Spleen (tissue), 11 donors: ENCODE measurements around the gene MMP13. TPM values are rescaled to one million over a fixed set of nuclear protein-coding genes. Genes with fewer than 3 reads are reported as not detected.

Experiments
- DNase-seq: peaks from one replicate; pipeline ENCODE4 v3.0.0-alpha.2; 2020
- H3K27ac ChIP-seq, 8 donors: fragments of 200-600 bp; sonication (generic) in 7 of 8; 1 replicate in 4 of 8; 2 replicates in 4 of 8; pipeline versions ENCODE4 v1.5.0 to v1.8.0; 2016 to 2021; ENCODE audit warnings: inconsistent platforms in 4 of 8, mild to moderate bottlenecking in 4 of 8, moderate library complexity in 1 of 8
- H3K27me3 ChIP-seq, 7 donors: fragments of 200-600 bp; sonication (generic) in 6 of 7; replicated peaks in 1 of 7; 1 replicate in 4 of 7; 2 replicates in 3 of 7; pipeline versions ENCODE4 v1.5.0 to v1.8.0; 2016 to 2021; ENCODE audit warnings: inconsistent platforms in 3 of 7, mild to moderate bottlenecking in 1 of 7
- H3K36me3 ChIP-seq, 6 donors: fragments of 200-600 bp; sonication (generic) in 5 of 6; 1 replicate in 4 of 6; 2 replicates in 2 of 6; pipeline versions ENCODE4 v1.5.0 to v1.8.0; 2016 to 2021; ENCODE audit warnings: inconsistent platforms in 2 of 6
- H3K4me1 ChIP-seq, 6 donors: fragments of 200-600 bp; sonication (generic) in 5 of 6; 1 replicate in 3 of 6; 2 replicates in 3 of 6; pipeline versions ENCODE4 v1.5.0 to v1.8.0; 2016 to 2021; ENCODE audit warnings: inconsistent platforms in 3 of 6
- H3K4me3 ChIP-seq, 8 donors: fragments of 200-600 bp; sonication (generic) in 7 of 8; 1 replicate in 4 of 8; 2 replicates in 4 of 8; pipeline versions ENCODE4 v1.5.0 to v1.8.0; 2016 to 2021; ENCODE audit warnings: inconsistent platforms in 4 of 8, mild to moderate bottlenecking in 4 of 8, moderate library complexity in 2 of 8
- H3K9me3 ChIP-seq, 8 donors: fragments of 200-600 bp; sonication (generic) in 7 of 8; 1 replicate in 4 of 8; 2 replicates in 4 of 8; pipeline versions ENCODE4 v1.5.0 to v1.8.0; 2016 to 2021; ENCODE audit warnings: inconsistent platforms in 4 of 8
- CTCF ChIP-seq, 11 experiments: fragments of 200-600 bp in 7 of 11; fragments of 450-650 bp in 4 of 11; sonication (generic) in 4 of 11; IDR thresholded peaks in 8 of 11; conservative IDR thresholded peaks in 3 of 11; 1 replicate in 7 of 11; 2 replicates in 4 of 11; pipeline versions ENCODE4 v1.4.0 to v1.8.0; 2016 to 2021; ENCODE audit warnings: antibody characterized with exemption in 11 of 11, inconsistent platforms in 4 of 11, mild to moderate bottlenecking in 1 of 11
- POLR2A ChIP-seq, 3 donors: fragments of 450-650 bp; IDR thresholded peaks; one replicate each; pipeline ENCODE4 v1.5.1; 2017; ENCODE audit warnings: antibody characterized with exemption in 3 of 3, mild to moderate bottlenecking in 1 of 3
- POLR2AphosphoS5 ChIP-seq, 3 donors: sonication (generic); formaldehyde crosslinking; IDR thresholded peaks; one replicate each; pipeline ENCODE4 v1.5.1; 2017; ENCODE audit warnings: antibody characterized with exemption in 3 of 3
- WGBS, 5 donors: extraction: QIAGEN DNeasy Blood & Tissue Kit in 3 of 5; methylation state at CpG; one replicate each; pipeline versions ENCODE4 v1.1.5 to v1.1.7; 2013 to 2018; 5-methylcytosine and 5-hydroxymethylcytosine counted together
- intact Hi-C: fragments of 100-400 bp; cut with DNase I; formaldehyde crosslinking; loops from one replicate; pipeline ENCODE4 v1.15.0; 2023; ENCODE audit warnings: low total_unique reads
- polyA plus RNA-seq, 3 donors: library from polyadenylated mRNA; stranded (reverse); fragments of 200-250 nt; gene quantifications; one replicate each; pipeline ENCODE4 v1.2.1, GENCODE V29; 2013
- total RNA-seq, 7 donors: library from RNA; depleted of rRNA in 3 of 7; stranded (reverse); fragments of >200 nt in 3 of 7; fragmentation: NEBNext Ultra II Directional in 4 of 7; extraction: Animal tissue kit (Norgen Biotek cat#: 25700) in 4 of 7; gene quantifications; one replicate each; pipeline versions ENCODE4 v1.1.0 to v1.2.1, GENCODE V29; 2016 to 2021
- donor health status: healthy with polysubstance abuse.
- donor health status: DM: no; HTN: no; CAD: no; lungs with moderate emphysema.
- donor health status: DM: no; HTN: no; CAD: no.
- donor health status: Bipolar disorder and iron deficiency.
- donor health status: healthy.
- donor health status: DM: no; HTN: no; CAD: no.
- donor health status: DM: yes; HTN: yes; CAD: no.

The MMP13 gene
- total and polyA plus RNA-seq, 10 donors, result not detected

- intact Hi-C loops, result no loop called here
- Histone ChIP-seq H3K4me1 (peaks cover 0 to 6% (median 2%) of the 10 kb centered on the region in 6 donors), H3K27ac (no peak overlapping the region), H3K36me3 (no peaks in the 10 kb centered on the region), H3K27me3 (peaks cover 0 to 14% (median 0%) of the 10 kb centered on the region in 7 donors), H3K9me3 (no peaks in the 10 kb centered on the region), H3K4me3 (no peak overlapping the region)
- no peak for TF ChIP-seq POLR2A (IDR thresholded peaks at IDR 0.05)
- no peak for TF ChIP-seq POLR2AphosphoS5 (IDR thresholded peaks at IDR 0.05)
- peak in 10 of 11 experiments; percentile 33 to 80 (median 66) for TF ChIP-seq CTCF (IDR thresholded peaks at IDR 0.05 in 8 of 11, conservative IDR thresholded peaks at IDR 0.05 in 3 of 11)
- WGBS, 5 donors, result 16 to 21% (median 17%) methylated on average over 10 of the region's 10 CpGs
- no peak for DNase-seq
Observed at GRCh38 chr11:102940714-102941588, 14.6 kb downstream of the MMP13 start.

- DNase-seq, result no peak
- 74 to 86% (median 79%) methylated on average over 6 of the region's 6 CpGs for WGBS, 5 donors
- no peaks in the 10 kb centered on the region for H3K36me3 ChIP-seq
- H3K4me3 ChIP-seq, result no peak overlapping the region
- TF ChIP-seq CTCF (IDR thresholded peaks at IDR 0.05 in 8 of 11, conservative IDR thresholded peaks at IDR 0.05 in 3 of 11), result no peak
- TF ChIP-seq POLR2AphosphoS5 (IDR thresholded peaks at IDR 0.05), result no peak
- no peak for TF ChIP-seq POLR2A (IDR thresholded peaks at IDR 0.05)
- H3K27ac ChIP-seq, result no peak overlapping the region
- H3K9me3 ChIP-seq, result no peaks in the 10 kb centered on the region
- peaks cover 0 to 17% (median 0%) of the 10 kb centered on the region in 7 donors for H3K27me3 ChIP-seq
- H3K4me1 ChIP-seq, result peaks cover 0 to 6% (median 2%) of the 10 kb centered on the region in 6 donors
- intact Hi-C loops, result no loop called here
Observed at GRCh38 chr11:102936864-102937509, 18.5 kb downstream of the MMP13 start.

DNA sequence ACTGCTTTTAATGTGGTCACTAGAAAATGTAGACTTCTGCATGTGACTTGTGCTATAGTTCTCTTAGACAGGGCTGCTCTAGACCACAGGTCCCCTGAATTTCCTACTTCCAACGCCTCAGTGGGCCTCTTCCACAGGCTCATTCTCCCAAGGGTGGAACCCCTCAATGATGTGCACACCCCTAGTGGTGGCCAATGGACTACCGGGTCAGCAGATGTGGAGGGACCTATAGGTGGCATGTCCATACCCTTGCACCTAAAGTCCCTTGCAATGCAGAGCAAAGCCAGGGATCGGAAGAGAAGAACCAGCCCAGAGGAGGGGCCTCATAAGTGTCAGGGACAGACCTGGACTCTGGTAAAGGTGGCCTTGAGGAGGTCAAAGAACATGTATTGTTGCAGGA, 20.0 kb downstream of the MMP13 start:
- intact Hi-C loops, result no loop called here
- peaks cover 0 to 14% (median 0%) of the 10 kb centered on the region in 7 donors for H3K27me3 ChIP-seq
- TF ChIP-seq POLR2A (IDR thresholded peaks at IDR 0.05) (no peak), CTCF (IDR thresholded peaks at IDR 0.05 in 8 of 11, conservative IDR thresholded peaks at IDR 0.05 in 3 of 11) (no peak), POLR2AphosphoS5 (IDR thresholded peaks at IDR 0.05) (no peak)
- no peaks in the 10 kb centered on the region for H3K9me3 ChIP-seq
- H3K4me1 ChIP-seq, result no peaks in the 10 kb centered on the region
- 79 to 97% (median 88%) methylated on average over 3 of the region's 3 CpGs for WGBS, 5 donors
- H3K4me3 ChIP-seq, result no peak overlapping the region
- no peaks in the 10 kb centered on the region for H3K36me3 ChIP-seq
- H3K27ac ChIP-seq, result no peak overlapping the region
- no peak for DNase-seq

GRCh38 chr11:102934735-102935134, 20.8 kb downstream of the MMP13 start:
- 68 to 87% (median 73%) methylated on average over 4 of the region's 4 CpGs for WGBS, 5 donors
- Histone ChIP-seq H3K9me3 (no peaks in the 10 kb centered on the region), H3K27ac (no peak overlapping the region), H3K27me3 (peaks cover 0 to 11% (median 0%) of the 10 kb centered on the region in 7 donors), H3K36me3 (no peaks in the 10 kb centered on the region), H3K4me1 (no peaks in the 10 kb centered on the region), H3K4me3 (no peak overlapping the region)
- TF ChIP-seq POLR2AphosphoS5 (IDR thresholded peaks at IDR 0.05), result no peak
- TF ChIP-seq CTCF (IDR thresholded peaks at IDR 0.05 in 8 of 11, conservative IDR thresholded peaks at IDR 0.05 in 3 of 11), result no peak
- TF ChIP-seq POLR2A (IDR thresholded peaks at IDR 0.05), result no peak
- no peak for DNase-seq
- intact Hi-C loops, result no loop called here
